ENCODE measurements around the gene TEPSIN. TPM values are rescaled to one million over a fixed set of nuclear protein-coding genes. Genes with fewer than 3 reads are reported as not detected.

TEPSIN gene
- total RNA-seq, 1 experiment from 2014 or later, result 3.4 TPM

GRCh38 chr17:81250286-81251093, 11.6 kb upstream of the TEPSIN start:
- no peak for DNase-seq (ENCODE audit: low spot score)

GRCh38 chr17:81249223-81250040, 10.6 kb upstream of the TEPSIN start:
- peak; percentile 52 for DNase-seq (ENCODE audit: low spot score)

GRCh38 chr17:81248649-81249048, 9.8 kb upstream of the TEPSIN start:
- DNase-seq (ENCODE audit: low spot score), result no peak

GRCh38 chr17:81247339-81247990, 8.6 kb upstream of the TEPSIN start:
- DNase-seq (ENCODE audit: low spot score), result no peak

- DNase-seq (ENCODE audit: low spot score), result no peak
Measured at GRCh38 chr17:81246679-81247338, 8.0 kb upstream of the TEPSIN start.

GRCh38 chr17:81246343-81246670, 7.5 kb upstream of the TEPSIN start:
- DNase-seq (ENCODE audit: low spot score), result no peak

- DNase-seq (ENCODE audit: low spot score), result no peak
Measured at GRCh38 chr17:81245665-81246342, 6.9 kb upstream of the TEPSIN start.

- DNase-seq (ENCODE audit: low spot score), result no peak
Measured at GRCh38 chr17:81245024-81245664, 6.3 kb upstream of the TEPSIN start.

- no peak for DNase-seq (ENCODE audit: low spot score)
Measured at GRCh38 chr17:81244358-81245023, 5.6 kb upstream of the TEPSIN start.

GRCh38 chr17:81243333-81243664, 4.4 kb upstream of the TEPSIN start:
- DNase-seq (ENCODE audit: low spot score), result no peak

- no peak for DNase-seq (ENCODE audit: low spot score)
Measured at GRCh38 chr17:81242421-81243332, 3.8 kb upstream of the TEPSIN start.

GRCh38 chr17:81241648-81242420, 3.0 kb upstream of the TEPSIN start:
- DNase-seq (ENCODE audit: low spot score), result no peak

GRCh38 chr17:81241203-81241602, 2.3 kb upstream of the TEPSIN start:
- no peak for DNase-seq (ENCODE audit: low spot score)

GRCh38 chr17:81240761-81241160, 1.9 kb upstream of the TEPSIN start:
- no peak for DNase-seq (ENCODE audit: low spot score)

- no peak for DNase-seq (ENCODE audit: low spot score)
Measured at GRCh38 chr17:81239714-81240555, 1.1 kb upstream of the TEPSIN start.

- DNase-seq (ENCODE audit: low spot score), result no peak
Measured at GRCh38 chr17:81238490-81238814, 403 bp downstream of the TEPSIN start.

- no peak for DNase-seq (ENCODE audit: low spot score)
Measured at GRCh38 chr17:81237591-81238489, 1.0 kb downstream of the TEPSIN start.
